Liver (tissue), 9 donors: ENCODE data around the gene CEP63. TPM values are rescaled to one million over a fixed set of nuclear protein-coding genes. Genes with fewer than 3 reads are reported as not detected.

Experiments used
- DNase-seq: peaks from one replicate; pipeline ENCODE4 v3.0.0-alpha.2; 2017; ENCODE audit warnings: low spot score
- H3K27ac ChIP-seq, 2 donors: one replicate each; pipeline ENCODE4 v1.7.0; 2013; ENCODE audit warnings: inconsistent platforms in 2 of 2, low read length in 2 of 2, control low read depth in 1 of 2, low read depth in 1 of 2, mild to moderate bottlenecking in 1 of 2
- H3K27me3 ChIP-seq, 4 donors: one replicate each; pipeline versions ENCODE4 v1.6.1 to v1.7.0; 2013; ENCODE audit warnings: low read length in 3 of 4, inconsistent platforms in 1 of 4, mild to moderate bottlenecking in 1 of 4, moderate library complexity in 1 of 4; ENCODE audit not compliant: control insufficient read depth in 4 of 4, insufficient read depth in 4 of 4
- H3K36me3 ChIP-seq, 4 donors: one replicate each; pipeline versions ENCODE4 v1.6.1 to v1.7.0; 2013; ENCODE audit warnings: low read length in 3 of 4, mild to moderate bottlenecking in 3 of 4, low read depth in 1 of 4, moderate library complexity in 1 of 4; ENCODE audit not compliant: control insufficient read depth in 4 of 4, insufficient read depth in 3 of 4
- H3K4me1 ChIP-seq, 4 donors: one replicate each; pipeline versions ENCODE4 v1.6.1 to v1.7.0; 2013; ENCODE audit warnings: low read length in 3 of 4, mild to moderate bottlenecking in 3 of 4, moderate library complexity in 1 of 4; ENCODE audit not compliant: control insufficient read depth in 4 of 4, insufficient read depth in 4 of 4
- H3K4me3 ChIP-seq, 3 donors: one replicate each; pipeline versions ENCODE4 v1.6.1 to v1.7.0; 2013; ENCODE audit warnings: low read length in 3 of 3, control low read depth in 1 of 3, low read depth in 1 of 3, mild to moderate bottlenecking in 1 of 3
- H3K9ac ChIP-seq, 2 donors: one replicate each; pipeline ENCODE4 v1.7.0; 2013; ENCODE audit warnings: low read length in 2 of 2, mild to moderate bottlenecking in 2 of 2, moderate library complexity in 2 of 2, control low read depth in 1 of 2, low read depth in 1 of 2
- H3K9me3 ChIP-seq, 4 donors: one replicate each; pipeline versions ENCODE4 v1.6.1 to v1.7.0; 2013; ENCODE audit warnings: low read length in 3 of 4; ENCODE audit not compliant: control insufficient read depth in 4 of 4
- FOXA1 ChIP-seq: IDR thresholded peaks from 2 replicates; pipeline ENCODE4 v1.6.1; 2016; ENCODE audit warnings: antibody characterized with exemption
- GABPA ChIP-seq, 2 donors: IDR thresholded peaks in 1 of 2; conservative IDR thresholded peaks in 1 of 2; 2 replicates each; pipeline ENCODE4 v1.6.1; 2016; ENCODE audit warnings: antibody characterized with exemption in 2 of 2, mild to moderate bottlenecking in 1 of 2, moderate library complexity in 1 of 2
- HNF4A ChIP-seq, 2 donors: conservative IDR thresholded peaks; 2 replicates each; pipeline ENCODE4 v1.6.1; 2016; ENCODE audit warnings: antibody characterized with exemption in 2 of 2, mild to moderate bottlenecking in 2 of 2
- HNF4G ChIP-seq: IDR thresholded peaks from 2 replicates; pipeline ENCODE4 v1.6.1; 2016; ENCODE audit warnings: antibody characterized with exemption
- SP1 ChIP-seq: IDR thresholded peaks from 2 replicates; pipeline ENCODE4 v1.6.1; 2018; ENCODE audit warnings: antibody characterized with exemption, mild to moderate bottlenecking
- TAF1 ChIP-seq: conservative IDR thresholded peaks from 2 replicates; pipeline ENCODE4 v1.6.1; 2016; ENCODE audit warnings: antibody characterized with exemption, mild to moderate bottlenecking
- WGBS: extraction: QIAGEN DNeasy Blood & Tissue Kit; methylation state at CpG from one replicate; pipeline ENCODE4 v1.1.7; 2013; 5-methylcytosine and 5-hydroxymethylcytosine counted together
- polyA plus RNA-seq, 2 donors: library from polyadenylated mRNA; stranded (reverse) in 1 of 2; unstranded in 1 of 2; fragments of 200-250 nt in 1 of 2; fragments of >200 nt in 1 of 2; fragmentation: Nextera tagmentation in 1 of 2; extraction: Ambion mirVana in 1 of 2; gene quantifications; one replicate each; pipeline versions ENCODE4 v1.2.1 to v1.2.3, GENCODE V29; 2013 to 2015
- total RNA-seq, 2 donors: library from RNA; depleted of rRNA; stranded (reverse); fragments of >200 nt; gene quantifications; one replicate each; pipeline ENCODE4 v1.2.3, GENCODE V29; 2014
- TF ChIP-seq, protein P1 (sequence below): IDR thresholded peaks from 2 replicates; pipeline ENCODE4 v1.6.1; 2016; ENCODE audit warnings: antibody characterized with exemption, mild to moderate bottlenecking
- TF ChIP-seq, protein P2 (sequence below): IDR thresholded peaks from 2 replicates; pipeline ENCODE4 v1.6.1; 2016; ENCODE audit warnings: antibody characterized with exemption
- TF ChIP-seq, protein P3 (sequence below): IDR thresholded peaks from 2 replicates; pipeline ENCODE4 v1.6.1; 2016; ENCODE audit warnings: antibody characterized with exemption
- donor health status: healthy.
- donor health status: healthy.
- donor health status: healthy.
- donor health status: healthy.
- donor health status: healthy.

The CEP63 gene
- total and polyA plus RNA-seq, 4 donors = 8.1 to 16.1 (median 12.7) TPM

DNA sequence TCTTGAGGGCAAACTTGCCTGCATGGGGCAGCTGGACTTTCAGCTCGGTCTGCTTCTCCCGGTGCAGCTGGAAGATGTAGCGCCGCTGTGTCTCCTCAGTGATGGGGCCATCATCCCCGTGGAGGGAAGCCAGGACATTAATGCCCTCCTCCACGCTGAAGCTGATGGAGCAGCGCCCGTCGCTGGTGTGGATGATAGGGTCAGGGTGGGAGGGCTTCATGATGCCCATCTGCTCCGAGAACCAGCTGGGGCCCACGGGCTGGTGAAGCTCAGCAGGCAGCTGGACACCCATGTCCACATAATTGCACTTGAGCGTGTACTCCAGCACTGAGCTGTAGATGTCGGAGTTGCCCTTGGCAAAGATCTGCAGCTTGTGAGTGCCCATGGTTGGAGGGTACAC lies 118.1 kb downstream of the CEP63 start (continued):
- TF ChIP-seq, protein P1, sequence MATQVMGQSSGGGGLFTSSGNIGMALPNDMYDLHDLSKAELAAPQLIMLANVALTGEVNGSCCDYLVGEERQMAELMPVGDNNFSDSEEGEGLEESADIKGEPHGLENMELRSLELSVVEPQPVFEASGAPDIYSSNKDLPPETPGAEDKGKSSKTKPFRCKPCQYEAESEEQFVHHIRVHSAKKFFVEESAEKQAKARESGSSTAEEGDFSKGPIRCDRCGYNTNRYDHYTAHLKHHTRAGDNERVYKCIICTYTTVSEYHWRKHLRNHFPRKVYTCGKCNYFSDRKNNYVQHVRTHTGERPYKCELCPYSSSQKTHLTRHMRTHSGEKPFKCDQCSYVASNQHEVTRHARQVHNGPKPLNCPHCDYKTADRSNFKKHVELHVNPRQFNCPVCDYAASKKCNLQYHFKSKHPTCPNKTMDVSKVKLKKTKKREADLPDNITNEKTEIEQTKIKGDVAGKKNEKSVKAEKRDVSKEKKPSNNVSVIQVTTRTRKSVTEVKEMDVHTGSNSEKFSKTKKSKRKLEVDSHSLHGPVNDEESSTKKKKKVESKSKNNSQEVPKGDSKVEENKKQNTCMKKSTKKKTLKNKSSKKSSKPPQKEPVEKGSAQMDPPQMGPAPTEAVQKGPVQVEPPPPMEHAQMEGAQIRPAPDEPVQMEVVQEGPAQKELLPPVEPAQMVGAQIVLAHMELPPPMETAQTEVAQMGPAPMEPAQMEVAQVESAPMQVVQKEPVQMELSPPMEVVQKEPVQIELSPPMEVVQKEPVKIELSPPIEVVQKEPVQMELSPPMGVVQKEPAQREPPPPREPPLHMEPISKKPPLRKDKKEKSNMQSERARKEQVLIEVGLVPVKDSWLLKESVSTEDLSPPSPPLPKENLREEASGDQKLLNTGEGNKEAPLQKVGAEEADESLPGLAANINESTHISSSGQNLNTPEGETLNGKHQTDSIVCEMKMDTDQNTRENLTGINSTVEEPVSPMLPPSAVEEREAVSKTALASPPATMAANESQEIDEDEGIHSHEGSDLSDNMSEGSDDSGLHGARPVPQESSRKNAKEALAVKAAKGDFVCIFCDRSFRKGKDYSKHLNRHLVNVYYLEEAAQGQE = no peak
- TF ChIP-seq FOXA1 (no peak), GABPA (IDR thresholded peaks at IDR 0.05 in 1 of 2, conservative IDR thresholded peaks at IDR 0.05 in 1 of 2) (no peak)

DNA sequence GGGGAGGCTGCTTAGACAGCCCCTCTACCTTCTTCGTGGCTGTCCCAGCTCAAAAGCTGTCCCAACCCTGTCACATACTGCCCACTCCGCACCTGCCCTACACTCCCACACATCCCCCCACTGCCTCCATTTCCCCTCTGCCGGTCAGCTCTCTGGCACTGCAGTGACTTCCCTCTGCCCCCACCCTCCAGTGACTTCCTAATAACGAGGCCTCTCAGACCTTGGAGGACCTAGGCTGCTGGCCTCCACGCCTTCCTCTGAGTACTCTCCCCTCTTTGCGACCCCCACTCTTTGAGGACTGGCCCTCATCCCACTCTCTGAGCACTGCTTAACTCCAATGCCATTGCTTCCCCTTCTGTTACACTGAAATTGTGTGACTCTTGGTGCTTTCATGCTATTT lies 119.7 kb downstream of the CEP63 start:
- 76% methylated on average over 6 of the region's 6 CpGs for WGBS
- peaks cover 0 to 7% (median 0%) of the 10 kb centered on the region in 4 donors for H3K4me1 ChIP-seq
- no peak overlapping the region for H3K4me3 ChIP-seq
- no peaks in the 10 kb centered on the region for H3K9me3 ChIP-seq
- H3K36me3 ChIP-seq = no peaks in the 10 kb centered on the region
- H3K27ac ChIP-seq = no peak overlapping the region
- no peak for DNase-seq
- no peak overlapping the region for H3K9ac ChIP-seq
- TF ChIP-seq, protein P2, sequence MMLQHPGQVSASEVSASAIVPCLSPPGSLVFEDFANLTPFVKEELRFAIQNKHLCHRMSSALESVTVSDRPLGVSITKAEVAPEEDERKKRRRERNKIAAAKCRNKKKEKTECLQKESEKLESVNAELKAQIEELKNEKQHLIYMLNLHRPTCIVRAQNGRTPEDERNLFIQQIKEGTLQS = no peak
- no peaks in the 10 kb centered on the region for H3K27me3 ChIP-seq

DNA sequence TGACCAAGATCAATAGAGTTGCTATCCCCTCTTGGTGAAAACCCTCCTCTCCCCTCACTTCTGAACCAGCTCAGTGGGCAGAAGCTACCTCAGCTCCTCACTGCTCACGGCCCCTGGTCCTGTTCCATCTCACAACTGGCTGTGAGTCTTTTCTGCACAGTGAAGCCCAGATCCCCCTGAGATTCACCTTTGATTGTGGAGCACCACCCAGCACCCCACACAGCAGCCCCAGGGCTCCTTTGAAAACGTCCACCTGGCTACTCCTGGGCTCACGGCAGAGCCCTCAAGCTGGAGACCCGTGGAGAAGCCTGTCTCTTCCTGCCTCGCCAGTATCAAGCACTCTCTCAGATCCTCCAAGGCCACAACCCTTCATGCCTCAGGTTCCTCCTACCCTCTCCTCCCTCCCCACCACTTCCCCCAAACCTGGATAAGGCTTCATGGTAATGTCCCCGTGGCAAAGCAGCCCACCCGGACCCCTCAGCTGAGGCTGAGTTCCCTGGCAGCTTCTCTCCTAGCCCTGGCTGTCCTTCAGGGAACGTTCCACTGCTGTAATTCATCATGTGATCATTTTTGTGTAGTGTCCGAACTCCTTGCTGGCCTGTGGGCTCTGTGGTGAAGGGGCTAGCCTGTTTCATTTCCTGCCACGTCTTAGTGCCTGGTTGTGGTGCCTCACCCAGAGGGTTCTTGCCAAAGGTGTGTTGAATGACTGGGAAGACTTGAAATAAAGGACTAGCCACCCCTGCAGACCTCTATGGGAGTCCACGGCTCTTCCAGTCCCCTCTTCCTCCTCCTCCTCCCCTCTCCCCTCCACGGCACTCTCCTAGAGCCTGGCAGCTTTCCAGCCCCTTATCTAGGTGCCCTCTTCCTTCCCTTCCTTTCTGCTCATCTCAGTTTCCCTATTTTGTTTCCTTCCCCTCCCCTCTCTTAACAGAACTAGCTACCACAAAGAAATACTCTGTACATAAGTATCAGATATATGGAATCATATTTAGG lies 120.5 kb downstream of the CEP63 start:
- H3K9ac ChIP-seq = no peak overlapping the region
- H3K4me1 ChIP-seq = peaks cover 0 to 7% (median 0%) of the 10 kb centered on the region in 4 donors
- TF ChIP-seq HNF4A (conservative IDR thresholded peaks at IDR 0.05) (no peak), SP1 (no peak), FOXA1 (no peak), TAF1 (no peak), HNF4G (no peak)
- TF ChIP-seq, protein P3, sequence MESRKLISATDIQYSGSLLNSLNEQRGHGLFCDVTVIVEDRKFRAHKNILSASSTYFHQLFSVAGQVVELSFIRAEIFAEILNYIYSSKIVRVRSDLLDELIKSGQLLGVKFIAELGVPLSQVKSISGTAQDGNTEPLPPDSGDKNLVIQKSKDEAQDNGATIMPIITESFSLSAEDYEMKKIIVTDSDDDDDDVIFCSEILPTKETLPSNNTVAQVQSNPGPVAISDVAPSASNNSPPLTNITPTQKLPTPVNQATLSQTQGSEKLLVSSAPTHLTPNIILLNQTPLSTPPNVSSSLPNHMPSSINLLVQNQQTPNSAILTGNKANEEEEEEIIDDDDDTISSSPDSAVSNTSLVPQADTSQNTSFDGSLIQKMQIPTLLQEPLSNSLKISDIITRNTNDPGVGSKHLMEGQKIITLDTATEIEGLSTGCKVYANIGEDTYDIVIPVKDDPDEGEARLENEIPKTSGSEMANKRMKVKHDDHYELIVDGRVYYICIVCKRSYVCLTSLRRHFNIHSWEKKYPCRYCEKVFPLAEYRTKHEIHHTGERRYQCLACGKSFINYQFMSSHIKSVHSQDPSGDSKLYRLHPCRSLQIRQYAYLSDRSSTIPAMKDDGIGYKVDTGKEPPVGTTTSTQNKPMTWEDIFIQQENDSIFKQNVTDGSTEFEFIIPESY = no peak
- 63% methylated on average over 12 of the region's 12 CpGs for WGBS
- no peaks in the 10 kb centered on the region for H3K9me3 ChIP-seq
- H3K27me3 ChIP-seq = no peaks in the 10 kb centered on the region
- no peak overlapping the region for H3K4me3 ChIP-seq
- H3K27ac ChIP-seq = no peak overlapping the region
- no peaks in the 10 kb centered on the region for H3K36me3 ChIP-seq
- no peak for DNase-seq
